Peyer's patch (tissue), 4 donors: ENCODE data around the gene ATP10A. TPM values are rescaled to one million over a fixed set of nuclear protein-coding genes. Genes with fewer than 3 reads are reported as not detected.
"Not testable (repeated sequence)": the region's sequence is repeated elsewhere in the genome, so short reads cannot be mapped to it uniquely, and the experiment has no call there.

Source experiments
- DNase-seq, 3 donors: peaks; one replicate each; pipeline ENCODE4 v3.0.0-alpha.2; 2017 to 2019
- H3K27ac ChIP-seq, 4 donors: fragments of 200-600 bp; sonication (generic); one replicate each; pipeline ENCODE4 v1.5.1; 2016 to 2019
- H3K27me3 ChIP-seq, 2 donors: fragments of 200-600 bp; sonication (generic); one replicate each; pipeline ENCODE4 v1.5.1; 2019
- H3K36me3 ChIP-seq, 3 donors: fragments of 200-600 bp; sonication (generic); one replicate each; pipeline ENCODE4 v1.5.1; 2016 to 2019
- H3K4me1 ChIP-seq, 4 donors: fragments of 200-600 bp; sonication (generic); one replicate each; pipeline ENCODE4 v1.5.1; 2016 to 2019
- H3K4me3 ChIP-seq, 4 donors: fragments of 200-600 bp; sonication (generic); 1 replicate in 3 of 4; 2 replicates in 1 of 4; pipeline ENCODE4 v1.5.1; 2016 to 2019; ENCODE audit warnings: mild to moderate bottlenecking in 1 of 4
- H3K9me3 ChIP-seq, 4 donors: fragments of 200-600 bp; sonication (generic); one replicate each; pipeline ENCODE4 v1.5.1; 2016 to 2019; ENCODE audit warnings: mild to moderate bottlenecking in 1 of 4
- CTCF ChIP-seq, 6 experiments: fragments of 450-650 bp in 4 of 6; fragments of 200-600 bp in 2 of 6; sonication (generic) in 1 of 6; IDR thresholded peaks; one replicate each; pipeline ENCODE4 v1.5.1; 2017 to 2019; ENCODE audit warnings: antibody characterized with exemption in 6 of 6, mild to moderate bottlenecking in 3 of 6, moderate library complexity in 1 of 6
- POLR2A ChIP-seq, 2 donors: fragments of 450-650 bp; IDR thresholded peaks; one replicate each; pipeline ENCODE4 v1.5.1; 2017; ENCODE audit warnings: antibody characterized with exemption in 2 of 2, mild to moderate bottlenecking in 2 of 2, moderate library complexity in 2 of 2
- total RNA-seq, 4 donors: library from RNA; depleted of rRNA; stranded (reverse); fragments of >200 nt; gene quantifications; one replicate each; pipeline ENCODE4 v1.1.0, GENCODE V29; 2016

ATP10A gene
- total RNA-seq, 4 donors from 2014 or later = 1.6 to 7.4 (median 3.7) TPM

GRCh38 chr15:25860885-25861866 lies 2.0 kb downstream of the ATP10A start:
- Histone ChIP-seq H3K4me1 (peaks cover 0 to 8% (median 3%) of the 10 kb centered on the region in 4 donors), H3K27ac (peak overlapping the region; percentile 61 to 80 (median 70)), H3K27me3 (no peaks in the 10 kb centered on the region), H3K36me3 (no peaks in the 10 kb centered on the region), H3K9me3 (no peaks in the 10 kb centered on the region), H3K4me3 (peak overlapping the region; percentile 48 to 73 (median 66))
- DNase-seq = peak in 1 of 3 donors; percentile 66
- TF ChIP-seq CTCF (IDR thresholded peaks at IDR 0.05) = no peak
- TF ChIP-seq POLR2A (IDR thresholded peaks at IDR 0.05) = no peak

GRCh38 chr15:25859838-25860645 lies 3.1 kb downstream of the ATP10A start:
- Histone ChIP-seq H3K4me3 (peak overlapping the region in 2 of 4 donors; percentile 19 to 73), H3K36me3 (no peaks in the 10 kb centered on the region), H3K9me3 (no peaks in the 10 kb centered on the region), H3K27me3 (no peaks in the 10 kb centered on the region), H3K27ac (peak overlapping the region; percentile 61 to 80 (median 70)), H3K4me1 (peaks cover 0 to 8% (median 3%) of the 10 kb centered on the region in 4 donors)
- peak in 1 of 3 donors; percentile 66 for DNase-seq
- no peak for TF ChIP-seq CTCF (IDR thresholded peaks at IDR 0.05)

GRCh38 chr15:25858952-25859760 lies 4.0 kb downstream of the ATP10A start:
- DNase-seq = no peak

GRCh38 chr15:25856059-25856458 lies 7.1 kb downstream of the ATP10A start:
- not testable (repeated sequence) for H3K27ac ChIP-seq, DNase-seq, H3K27me3 ChIP-seq, H3K36me3 ChIP-seq, H3K9me3 ChIP-seq, H3K4me3 ChIP-seq
- H3K4me1 ChIP-seq = peaks cover 0 to 13% (median 0%) of the 10 kb centered on the region in 4 donors

More at GRCh38 chr15:25858952-25859760, 4.0 kb downstream of the ATP10A start:
- Histone ChIP-seq H3K36me3 (no peaks in the 10 kb centered on the region), H3K4me3 (peak overlapping the region in 2 of 4 donors; percentile 1 to 13), H3K9me3 (no peaks in the 10 kb centered on the region), H3K27me3 (no peaks in the 10 kb centered on the region), H3K27ac (peak overlapping the region; percentile 61 to 80 (median 70)), H3K4me1 (peaks cover 0 to 8% (median 3%) of the 10 kb centered on the region in 4 donors)
- TF ChIP-seq CTCF (IDR thresholded peaks at IDR 0.05) = no peak
- no peak for TF ChIP-seq POLR2A (IDR thresholded peaks at IDR 0.05)

- Histone ChIP-seq H3K36me3 (no peaks in the 10 kb centered on the region), H3K27ac (peak overlapping the region in 1 of 4 donors; percentile 3), H3K4me1 (peaks cover 0 to 7% (median 3%) of the 10 kb centered on the region in 4 donors), H3K4me3 (no peak overlapping the region), H3K27me3 (no peaks in the 10 kb centered on the region), H3K9me3 (no peaks in the 10 kb centered on the region)
- DNase-seq = no peak
- TF ChIP-seq CTCF (IDR thresholded peaks at IDR 0.05) = no peak
- TF ChIP-seq POLR2A (IDR thresholded peaks at IDR 0.05) = no peak
Observed at GRCh38 chr15:25852661-25853524, 10.2 kb downstream of the ATP10A start.
